NCI-H1694 treated with DMSO at 0.1 percent for 48 hours (cell line): ENCODE data around the gene NCSTN.

ENCODE experiments used
- DNase-seq: peaks from one replicate; lab custom pipeline; 2025; lab: John Stamatoyannopoulos, UW

The NCSTN gene

DNA sequence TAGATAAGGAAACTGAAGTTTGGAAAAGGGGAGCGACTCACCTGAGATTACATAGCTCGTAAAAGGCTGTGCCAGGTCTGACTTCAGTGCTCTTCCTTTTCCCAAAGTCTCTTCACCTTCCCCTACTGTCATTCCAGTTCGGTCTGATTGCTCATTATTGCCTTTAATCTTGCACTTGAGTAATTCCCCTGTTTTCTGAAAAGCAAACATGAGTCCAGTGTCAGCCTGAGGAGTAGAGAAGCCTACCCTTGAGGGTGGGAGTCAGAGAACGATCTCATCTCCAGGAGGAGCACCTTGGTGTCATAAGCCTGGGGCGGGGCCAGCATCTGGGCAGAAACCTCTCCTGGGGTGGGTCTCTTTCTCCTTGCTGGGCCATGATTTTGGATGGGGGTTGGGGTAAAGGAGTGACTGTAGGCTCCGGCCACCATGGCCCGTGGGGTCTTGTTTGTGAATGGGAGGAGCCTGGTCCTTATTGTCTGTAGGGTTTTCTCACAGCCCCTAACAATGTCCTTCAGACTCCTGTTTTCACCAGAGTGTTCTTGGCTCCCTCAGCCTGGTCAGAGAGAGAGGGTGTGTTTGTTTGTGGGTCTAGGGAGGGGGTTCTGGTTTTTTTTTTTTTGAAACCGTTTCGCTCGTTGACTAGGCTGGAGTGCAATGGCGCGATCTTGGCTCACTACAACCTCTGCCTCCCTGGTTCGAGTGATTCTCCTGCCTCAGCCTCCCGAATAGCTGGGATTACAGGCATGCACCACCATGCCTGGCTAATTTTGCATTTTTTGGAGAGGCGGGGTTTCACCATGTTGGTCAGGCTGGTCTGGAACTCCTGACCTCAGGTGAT lies 63.2 kb downstream of the NCSTN start:
- no peak for DNase-seq

- DNase-seq: no peak
Measured at GRCh38 chr1:160407839-160408801, 64.9 kb downstream of the NCSTN start.
